SJSA1 (cell line): ENCODE data around the gene CUL3. TPM values are rescaled to one million over a fixed set of nuclear protein-coding genes. Genes with fewer than 3 reads are reported as not detected.
"Not testable (repeated sequence)": the region's sequence is repeated elsewhere in the genome, so short reads cannot be mapped to it uniquely, and the experiment has no call there.

Source experiments
- DNase-seq, 2 experiments: peaks; one replicate each; pipeline ENCODE4 v3.0.0-alpha.2; 2015 to 2020; ENCODE audit warnings: low spot score in 2 of 2, low read depth in 1 of 2
- H3K27ac ChIP-seq: fragments of 250-450 bp; sonication (Bioruptor Pico); 2 replicates; pipeline ENCODE4 v1.5.1; 2020; ENCODE audit warnings: mild to moderate bottlenecking, moderate library complexity
- H3K27me3 ChIP-seq: fragments of 250-450 bp; sonication (Bioruptor Pico); replicated peaks from 2 replicates; pipeline ENCODE4 v1.5.1; 2020; ENCODE audit warnings: mild to moderate bottlenecking, moderate library complexity
- H3K36me3 ChIP-seq: fragments of 250-450 bp; sonication (Bioruptor Pico); 2 replicates; pipeline ENCODE4 v1.5.1; 2020; ENCODE audit warnings: mild to moderate bottlenecking
- H3K4me1 ChIP-seq: fragments of 250-450 bp; sonication (Bioruptor Pico); replicated peaks from 2 replicates; pipeline ENCODE4 v1.6.1; 2021; ENCODE audit warnings: mild to moderate bottlenecking
- H3K4me3 ChIP-seq: fragments of 250-450 bp; sonication (Bioruptor Pico); 2 replicates; pipeline ENCODE4 v1.5.1; 2020; ENCODE audit warnings: mild to moderate bottlenecking
- H3K9me3 ChIP-seq: fragments of 250-450 bp; sonication (Bioruptor Pico); replicated peaks from 2 replicates; pipeline ENCODE4 v1.5.1; 2020; ENCODE audit warnings: mild to moderate bottlenecking
- total RNA-seq: library from RNA; depleted of rRNA; stranded (reverse); fragments of >200 nt; shearing (Covaris generic); gene quantifications from 2 replicates; pipeline ENCODE4 v1.2.3, GENCODE V29; 2014

CUL3 gene
- total RNA-seq, 1 experiment from 2014 or later = 94.7 TPM

- H3K9me3 ChIP-seq = no peaks in the 10 kb centered on the region
- no peaks in the 10 kb centered on the region; the same call in 1 of the 2 replicates for H3K4me1 ChIP-seq
- H3K4me3 ChIP-seq = no peak overlapping the region
- peaks cover 21% of the 10 kb centered on the region for H3K36me3 ChIP-seq
- no peaks in the 10 kb centered on the region for H3K27me3 ChIP-seq
- no peak for DNase-seq
- H3K27ac ChIP-seq = no peak overlapping the region
Measured at GRCh38 chr2:224545884-224546644, 39.1 kb downstream of the CUL3 start.

DNA sequence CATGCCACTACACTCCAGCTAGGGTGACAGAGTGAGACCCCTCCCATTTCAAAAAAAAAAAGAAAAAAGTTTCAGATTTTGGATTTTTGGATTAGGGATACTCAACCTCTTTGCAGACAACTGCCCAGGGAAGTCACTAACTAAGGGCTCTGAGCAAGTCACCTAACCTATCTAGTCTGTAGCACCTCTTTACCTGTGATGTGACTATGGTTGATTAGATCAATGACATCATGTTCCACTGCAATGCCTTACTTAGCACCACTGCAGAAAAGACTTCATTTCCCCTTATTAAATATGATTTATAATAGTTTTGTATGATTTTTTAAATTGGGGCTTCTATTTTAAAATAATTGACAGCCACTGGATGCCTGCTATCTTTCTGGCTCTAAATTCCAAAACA, 41.2 kb downstream of the CUL3 start:
- H3K9me3 ChIP-seq = no peaks in the 10 kb centered on the region

DNA sequence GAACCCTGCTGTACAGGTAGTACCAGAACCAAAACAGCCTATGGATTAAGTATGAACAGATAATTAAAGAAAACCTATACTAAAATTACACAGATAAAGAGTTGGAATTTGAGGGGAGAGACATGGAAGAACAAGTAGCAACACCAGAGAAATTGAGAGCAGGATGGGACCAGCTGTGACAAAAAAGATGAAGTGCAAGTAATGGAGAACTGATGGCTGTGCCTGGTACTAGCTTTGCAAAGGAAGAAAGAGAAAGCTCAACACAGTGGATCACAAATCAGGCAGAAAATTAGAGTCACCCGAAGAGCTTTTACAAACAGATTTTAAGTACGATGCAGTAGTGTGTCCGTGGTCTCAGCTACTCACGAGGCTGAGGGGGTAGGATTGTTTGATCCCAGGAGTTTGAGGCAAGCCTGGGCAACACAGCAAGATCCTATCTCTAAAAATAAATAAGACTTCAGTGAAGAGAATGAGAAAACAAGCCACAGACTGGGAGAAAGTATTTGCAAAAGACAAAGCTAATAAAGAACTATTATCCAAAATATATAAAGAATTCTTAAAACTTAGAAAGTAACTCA, 46.5 kb downstream of the CUL3 start:
- H3K27me3 ChIP-seq = no peaks in the 10 kb centered on the region
- no peaks in the 10 kb centered on the region for H3K9me3 ChIP-seq
- no peaks in the 10 kb centered on the region; the same call in 1 of the 2 replicates for H3K4me1 ChIP-seq
- DNase-seq = no peak
- no peak overlapping the region for H3K4me3 ChIP-seq
- H3K27ac ChIP-seq = no peak overlapping the region
- H3K36me3 ChIP-seq = peaks cover 29% of the 10 kb centered on the region

More for the DNA sequence above, 41.2 kb downstream of the CUL3 start:
- H3K36me3 ChIP-seq = peaks cover 31% of the 10 kb centered on the region
- H3K4me3 ChIP-seq = no peak overlapping the region
- DNase-seq = no peak
- H3K27me3 ChIP-seq = no peaks in the 10 kb centered on the region
- H3K27ac ChIP-seq = no peak overlapping the region
- no peaks in the 10 kb centered on the region; the same call in 1 of the 2 replicates for H3K4me1 ChIP-seq

DNA sequence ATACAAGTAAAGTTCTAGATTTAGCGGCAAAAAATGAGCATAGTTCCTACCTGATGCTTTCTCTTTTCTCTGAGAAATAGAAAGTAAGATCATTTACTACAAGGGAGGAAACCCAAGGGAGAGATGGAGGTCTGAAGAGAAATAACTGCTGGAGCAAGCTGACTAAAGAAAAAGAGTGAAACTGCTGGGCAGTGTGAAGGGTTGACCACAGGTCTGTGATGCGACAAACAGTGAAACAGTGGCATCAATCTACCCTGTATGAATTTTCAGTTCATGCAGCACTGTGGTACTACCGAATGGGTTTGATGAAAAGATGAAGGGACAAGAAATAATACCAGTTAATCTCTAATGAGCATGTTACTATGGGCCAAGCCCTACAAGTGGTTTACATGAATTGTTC, 52.2 kb downstream of the CUL3 start:
- H3K4me3 ChIP-seq = no peak overlapping the region
- DNase-seq = no peak
- H3K9me3 ChIP-seq = no peaks in the 10 kb centered on the region
- H3K27me3 ChIP-seq = no peaks in the 10 kb centered on the region
- no peak overlapping the region for H3K27ac ChIP-seq
- peaks cover 41% of the 10 kb centered on the region for H3K36me3 ChIP-seq
- H3K4me1 ChIP-seq = no peaks in the 10 kb centered on the region

GRCh38 chr2:224532441-224532840, 52.7 kb downstream of the CUL3 start:
- H3K36me3 ChIP-seq = peaks cover 41% of the 10 kb centered on the region
- no peak overlapping the region for H3K4me3 ChIP-seq
- DNase-seq = no peak
- H3K27ac ChIP-seq = no peak overlapping the region
- H3K27me3 ChIP-seq = no peaks in the 10 kb centered on the region
- no peaks in the 10 kb centered on the region; the same call in 1 of the 2 replicates for H3K4me1 ChIP-seq
- H3K9me3 ChIP-seq = no peaks in the 10 kb centered on the region

- H3K9me3 ChIP-seq = no peaks in the 10 kb centered on the region
- no peak overlapping the region for H3K27ac ChIP-seq
- no peaks in the 10 kb centered on the region for H3K27me3 ChIP-seq
- DNase-seq = no peak
- H3K4me1 ChIP-seq = peaks cover 31% of the 10 kb centered on the region
- peaks cover 35% of the 10 kb centered on the region for H3K36me3 ChIP-seq
- no peak overlapping the region for H3K4me3 ChIP-seq
Measured at GRCh38 chr2:224528171-224528570, 57.0 kb downstream of the CUL3 start.

GRCh38 chr2:224525774-224526173, 59.4 kb downstream of the CUL3 start:
- peaks cover 32% of the 10 kb centered on the region for H3K4me1 ChIP-seq
- H3K9me3 ChIP-seq = no peaks in the 10 kb centered on the region
- H3K36me3 ChIP-seq = peaks cover 17% of the 10 kb centered on the region
- H3K27me3 ChIP-seq = no peaks in the 10 kb centered on the region
- no peak overlapping the region for H3K27ac ChIP-seq
- H3K4me3 ChIP-seq = no peak overlapping the region
- no peak for DNase-seq

DNA sequence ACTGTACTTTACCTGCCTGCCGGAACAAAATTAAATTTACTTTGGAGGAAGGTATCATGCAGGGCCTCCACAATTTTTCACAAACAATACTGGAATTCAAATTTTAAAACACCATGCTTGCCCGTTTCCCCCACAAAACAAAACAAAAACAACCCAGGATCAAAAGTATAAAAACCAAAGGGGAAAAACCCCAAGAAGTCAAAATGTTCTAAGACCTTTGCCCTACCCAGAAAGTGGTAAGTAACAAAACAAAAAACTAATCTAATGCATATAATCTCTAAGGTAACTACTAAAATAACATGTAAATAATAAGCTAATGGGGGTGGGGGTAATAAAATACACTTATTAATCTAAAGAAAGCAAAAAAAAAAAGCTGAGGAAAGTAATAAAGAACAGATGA, 60.5 kb downstream of the CUL3 start:
- no peak for DNase-seq
- H3K36me3 ChIP-seq = peaks cover 11% of the 10 kb centered on the region
- no peaks in the 10 kb centered on the region for H3K27me3 ChIP-seq
- H3K27ac ChIP-seq = no peak overlapping the region; the same call in 1 of the 2 replicates
- no peaks in the 10 kb centered on the region for H3K9me3 ChIP-seq
- H3K4me1 ChIP-seq = peaks cover 43% of the 10 kb centered on the region
- no peak overlapping the region for H3K4me3 ChIP-seq

DNA sequence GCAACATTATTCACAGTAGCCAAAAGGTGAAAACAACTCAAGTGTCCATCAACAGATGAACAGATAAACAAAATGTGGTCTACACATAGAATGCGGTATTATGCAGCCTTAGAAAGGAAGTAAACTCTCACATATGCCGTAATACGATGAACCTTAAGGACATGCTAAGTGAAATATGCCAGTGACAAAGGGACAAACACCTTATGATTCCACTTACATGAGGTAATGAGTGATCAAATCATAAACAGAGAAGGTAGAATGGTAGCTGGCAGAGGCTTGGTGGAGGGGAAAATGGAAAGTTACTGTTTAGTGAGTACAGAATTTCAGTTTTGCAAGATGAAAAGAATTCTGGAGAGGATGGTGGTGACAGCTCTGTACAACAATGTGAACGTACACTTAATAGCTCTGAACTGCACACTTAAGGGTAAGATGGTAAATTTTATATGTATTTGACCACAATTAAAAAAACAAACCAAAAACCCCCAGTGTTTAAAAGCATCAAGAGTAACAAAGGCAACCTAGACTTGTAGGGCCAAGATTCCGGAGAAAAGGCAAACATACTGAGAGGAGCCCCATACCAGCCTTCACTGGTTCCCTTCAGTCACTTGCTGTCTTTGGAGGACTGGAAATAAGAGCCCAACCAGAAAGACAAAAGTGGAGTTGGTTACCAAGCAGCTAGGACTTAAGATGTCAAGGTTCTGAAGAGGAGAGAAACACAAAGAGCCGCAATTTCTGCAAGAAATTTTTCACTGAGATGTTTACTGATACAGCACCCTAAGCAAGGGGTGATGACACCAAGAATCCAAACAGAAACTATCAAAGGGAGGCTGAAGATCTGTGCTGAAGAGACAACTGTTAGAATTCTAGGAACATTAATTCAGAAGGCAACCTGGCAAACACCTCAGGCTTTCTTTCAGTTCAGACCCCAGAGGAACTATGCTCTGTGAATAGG, 61.3 kb downstream of the CUL3 start:
- H3K9me3 ChIP-seq = no peaks in the 10 kb centered on the region
- H3K4me1 ChIP-seq = peaks cover 51% of the 10 kb centered on the region
- H3K27me3 ChIP-seq = no peaks in the 10 kb centered on the region
- peaks cover 9% of the 10 kb centered on the region; the same call in 1 of the 2 replicates for H3K36me3 ChIP-seq
- H3K4me3 ChIP-seq = no peak overlapping the region
- H3K27ac ChIP-seq = no peak overlapping the region; the same call in 1 of the 2 replicates
- peak in 1 of 2 experiments; percentile 55 for DNase-seq

DNA sequence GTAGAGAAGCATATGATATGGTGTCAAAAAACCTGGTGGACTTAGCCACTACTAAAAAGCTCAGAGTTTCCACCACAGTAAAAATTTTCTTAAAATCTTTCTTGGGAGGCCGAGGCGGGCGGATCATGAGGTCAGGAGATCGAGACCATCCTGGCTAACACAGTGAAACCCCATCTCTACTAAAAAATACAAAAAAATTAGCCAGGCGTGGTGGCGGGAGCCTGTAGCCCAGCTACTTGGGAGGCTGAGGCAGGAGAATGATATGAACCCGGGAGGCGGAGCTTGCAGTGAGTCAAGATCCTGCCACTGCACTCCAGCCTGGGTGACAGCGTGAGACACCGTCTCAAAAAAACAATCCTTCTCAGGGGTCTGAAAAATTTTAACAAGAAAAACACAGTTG, 62.7 kb downstream of the CUL3 start:
- not testable (repeated sequence) for DNase-seq, H3K27me3 ChIP-seq, H3K27ac ChIP-seq, H3K9me3 ChIP-seq, H3K4me3 ChIP-seq, H3K36me3 ChIP-seq
- peaks cover 62% of the 10 kb centered on the region for H3K4me1 ChIP-seq

DNA sequence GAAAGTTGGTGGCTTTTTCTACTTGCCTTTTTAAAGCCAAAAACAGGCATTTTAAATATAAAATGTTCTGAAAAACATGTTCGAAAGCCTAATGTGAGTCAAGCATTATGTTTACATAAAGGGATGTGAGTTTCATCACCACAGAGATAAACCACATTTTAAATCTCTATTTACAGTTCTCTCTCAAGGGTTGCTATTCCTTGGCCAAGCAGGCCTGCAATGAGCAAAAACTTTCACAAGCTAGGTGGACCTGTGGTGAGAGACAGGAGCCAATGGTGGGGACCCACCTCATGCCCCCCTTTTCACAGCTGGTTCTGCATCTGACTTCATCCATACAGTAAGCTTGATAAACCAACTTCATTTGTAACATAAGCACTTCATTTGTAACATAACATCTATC, 65.1 kb downstream of the CUL3 start:
- Histone ChIP-seq H3K27ac (no peak overlapping the region; the same call in 1 of the 2 replicates), H3K4me1 (peaks cover 49% of the 10 kb centered on the region), H3K36me3 (peaks cover 4% of the 10 kb centered on the region; the same call in 1 of the 2 replicates), H3K9me3 (no peaks in the 10 kb centered on the region), H3K4me3 (no peak overlapping the region), H3K27me3 (no peaks in the 10 kb centered on the region)
- DNase-seq = peak in 1 of 2 experiments; percentile 49

GRCh38 chr2:224518806-224519580, 66.2 kb downstream of the CUL3 start:
- Histone ChIP-seq H3K27me3 (no peaks in the 10 kb centered on the region), H3K9me3 (no peaks in the 10 kb centered on the region), H3K4me3 (no peak overlapping the region), H3K4me1 (peaks cover 51% of the 10 kb centered on the region), H3K27ac (no peak overlapping the region), H3K36me3 (peaks cover 4% of the 10 kb centered on the region; the same call in 1 of the 2 replicates)
- peak in 1 of 2 experiments; percentile 28 for DNase-seq

DNA sequence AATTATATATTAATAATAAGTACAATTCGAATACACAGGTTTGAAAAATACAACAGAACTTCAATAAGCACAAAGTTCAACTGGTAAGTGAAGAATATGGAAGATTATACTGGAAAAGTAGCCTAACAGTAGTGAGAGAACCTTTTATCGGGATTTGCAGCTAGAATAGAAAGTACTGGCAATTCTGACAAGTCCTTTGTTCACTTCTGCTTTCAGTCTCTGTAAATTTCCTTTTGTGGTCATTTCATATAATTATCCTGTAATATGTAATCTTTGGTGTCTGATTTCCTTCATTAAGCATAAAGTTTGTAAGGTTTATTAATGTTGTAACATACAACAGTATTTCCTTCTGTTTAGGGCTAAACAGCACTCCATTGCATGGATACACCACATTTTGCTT, 67.2 kb downstream of the CUL3 start:
- Histone ChIP-seq H3K27me3 (no peaks in the 10 kb centered on the region), H3K27ac (no peak overlapping the region), H3K4me1 (peaks cover 50% of the 10 kb centered on the region), H3K9me3 (no peaks in the 10 kb centered on the region), H3K4me3 (no peak overlapping the region), H3K36me3 (peaks cover 13% of the 10 kb centered on the region)
- no peak for DNase-seq
